Hematopoietic multipotent progenitor cell treated with erythropoietin and hydrocortisone succinate and interleukin-3 and kit ligand, for 4 days (in vitro differentiated cells): Measurements from ENCODE around the gene PKD1.
A peak's percentile ranks its signal among the peaks of the same experiment; 100 is the strongest.
"Not testable (repeated sequence)": the region's sequence is repeated elsewhere in the genome, so short reads cannot be mapped to it uniquely, and the experiment has no call there.

ENCODE experiments used
- DNase-seq: peaks from one replicate; pipeline ENCODE4 v3.0.0-alpha.2; 2015

The PKD1 gene

GRCh38 chr16:2149630-2150417 lies 14.1 kb upstream of the PKD1 start:
- DNase-seq = peak; percentile 56

- DNase-seq = peak; percentile 60
Observed at GRCh38 chr16:2148714-2149629, 13.3 kb upstream of the PKD1 start.

- DNase-seq = peak; percentile 80
Observed at GRCh38 chr16:2147981-2148671, 12.4 kb upstream of the PKD1 start, which contains the start of gene RAB26. TSS of gene RAB26 (plus strand) at chr16:2148625. CDS start at chr16:2148784, 159 bp downstream.

- no peak for DNase-seq
Observed at GRCh38 chr16:2147378-2147777, 11.7 kb upstream of the PKD1 start.

- no peak for DNase-seq
Observed at GRCh38 chr16:2145843-2146242, 10.1 kb upstream of the PKD1 start.

- DNase-seq = no peak
Observed at GRCh38 chr16:2143878-2144485, 8.3 kb upstream of the PKD1 start.

GRCh38 chr16:2142942-2143877 lies 7.5 kb upstream of the PKD1 start:
- DNase-seq = no peak

GRCh38 chr16:2135071-2135470 lies 627 bp downstream of the PKD1 start:
- not testable (repeated sequence) for DNase-seq

GRCh38 chr16:2133797-2134196 lies 1.9 kb downstream of the PKD1 start:
- DNase-seq = not testable (repeated sequence)

GRCh38 chr16:2129890-2130447 lies 5.7 kb downstream of the PKD1 start:
- DNase-seq = not testable (repeated sequence)

- DNase-seq = not testable (repeated sequence)
Observed at GRCh38 chr16:2129251-2129650, 6.4 kb downstream of the PKD1 start.

GRCh38 chr16:2127630-2128280 lies 7.9 kb downstream of the PKD1 start:
- peak; percentile 24 for DNase-seq

GRCh38 chr16:2126928-2127556 lies 8.7 kb downstream of the PKD1 start:
- not testable (repeated sequence) for DNase-seq

GRCh38 chr16:2126161-2126743 lies 9.4 kb downstream of the PKD1 start:
- not testable (repeated sequence) for DNase-seq

GRCh38 chr16:2125609-2126008 lies 10.1 kb downstream of the PKD1 start:
- DNase-seq = not testable (repeated sequence)

GRCh38 chr16:2124694-2125444 lies 10.8 kb downstream of the PKD1 start:
- peak; percentile 47 for DNase-seq

GRCh38 chr16:2124377-2124693 lies 11.4 kb downstream of the PKD1 start:
- DNase-seq = not testable (repeated sequence)

- DNase-seq = not testable (repeated sequence)
Observed at GRCh38 chr16:2123706-2124376, 11.9 kb downstream of the PKD1 start.
